Measurements from ENCODE around the gene LILRB4.

DNA sequence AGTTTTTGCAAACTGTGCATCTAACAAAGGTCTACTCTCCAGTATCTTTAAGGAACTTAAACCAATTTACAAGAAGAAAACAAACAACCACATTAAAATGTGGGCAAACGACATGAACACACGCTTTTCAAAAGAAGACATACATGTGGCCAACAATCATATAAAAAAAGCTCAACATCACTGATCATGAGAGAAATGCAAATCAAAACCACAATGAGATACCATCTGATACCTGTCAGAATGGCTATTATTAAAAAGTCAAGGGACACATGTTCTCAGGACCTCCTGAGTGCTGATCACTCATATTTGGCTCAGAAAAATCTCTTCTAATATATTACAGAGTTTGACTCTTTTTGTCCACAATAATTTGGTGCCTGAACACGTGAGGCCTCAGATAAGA lies 46.7 kb upstream of the LILRB4 start:
- TF ChIP-seq ZNF274 (IDR thresholded peaks at IDR 0.05; ENCODE audit: low read depth, low read length) (no peak), YY1 (IDR thresholded peaks at IDR 0.05; ENCODE audit: extremely low read depth, insufficient replicate concordance, low read depth, low read length) (no peak)
- TF ChIP-seq, protein P1, sequence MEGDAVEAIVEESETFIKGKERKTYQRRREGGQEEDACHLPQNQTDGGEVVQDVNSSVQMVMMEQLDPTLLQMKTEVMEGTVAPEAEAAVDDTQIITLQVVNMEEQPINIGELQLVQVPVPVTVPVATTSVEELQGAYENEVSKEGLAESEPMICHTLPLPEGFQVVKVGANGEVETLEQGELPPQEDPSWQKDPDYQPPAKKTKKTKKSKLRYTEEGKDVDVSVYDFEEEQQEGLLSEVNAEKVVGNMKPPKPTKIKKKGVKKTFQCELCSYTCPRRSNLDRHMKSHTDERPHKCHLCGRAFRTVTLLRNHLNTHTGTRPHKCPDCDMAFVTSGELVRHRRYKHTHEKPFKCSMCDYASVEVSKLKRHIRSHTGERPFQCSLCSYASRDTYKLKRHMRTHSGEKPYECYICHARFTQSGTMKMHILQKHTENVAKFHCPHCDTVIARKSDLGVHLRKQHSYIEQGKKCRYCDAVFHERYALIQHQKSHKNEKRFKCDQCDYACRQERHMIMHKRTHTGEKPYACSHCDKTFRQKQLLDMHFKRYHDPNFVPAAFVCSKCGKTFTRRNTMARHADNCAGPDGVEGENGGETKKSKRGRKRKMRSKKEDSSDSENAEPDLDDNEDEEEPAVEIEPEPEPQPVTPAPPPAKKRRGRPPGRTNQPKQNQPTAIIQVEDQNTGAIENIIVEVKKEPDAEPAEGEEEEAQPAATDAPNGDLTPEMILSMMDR (IDR thresholded peaks at IDR 0.05 in 2 of 3, conservative IDR thresholded peaks at IDR 0.05 in 1 of 3; ENCODE audit: borderline replicate concordance in 1 of 3, insufficient read depth in 1 of 3, low read depth in 2 of 3, low read length in 2 of 3): no peak

Measured in HCT116 (cell line).